GM23248 (cell line): ENCODE measurements around the gene WNT5B.

Source experiments
- EZH2 ChIP-seq: fragments of 200-600 bp; sonication (generic); IDR thresholded peaks from 2 replicates; pipeline ENCODE4 v1.6.1; 2018; ENCODE audit warnings: antibody characterized with exemption, mild to moderate bottlenecking; ENCODE audit not compliant: insufficient read depth, poor library complexity, severe bottlenecking
- EZH2phosphoT487 ChIP-seq: fragments of 200-600 bp; sonication (generic); IDR thresholded peaks from 2 replicates; pipeline ENCODE4 v1.6.1; 2018; ENCODE audit warnings: antibody characterized with exemption, moderate library complexity, mild to moderate bottlenecking, low read depth; ENCODE audit not compliant: insufficient read depth

DNA sequence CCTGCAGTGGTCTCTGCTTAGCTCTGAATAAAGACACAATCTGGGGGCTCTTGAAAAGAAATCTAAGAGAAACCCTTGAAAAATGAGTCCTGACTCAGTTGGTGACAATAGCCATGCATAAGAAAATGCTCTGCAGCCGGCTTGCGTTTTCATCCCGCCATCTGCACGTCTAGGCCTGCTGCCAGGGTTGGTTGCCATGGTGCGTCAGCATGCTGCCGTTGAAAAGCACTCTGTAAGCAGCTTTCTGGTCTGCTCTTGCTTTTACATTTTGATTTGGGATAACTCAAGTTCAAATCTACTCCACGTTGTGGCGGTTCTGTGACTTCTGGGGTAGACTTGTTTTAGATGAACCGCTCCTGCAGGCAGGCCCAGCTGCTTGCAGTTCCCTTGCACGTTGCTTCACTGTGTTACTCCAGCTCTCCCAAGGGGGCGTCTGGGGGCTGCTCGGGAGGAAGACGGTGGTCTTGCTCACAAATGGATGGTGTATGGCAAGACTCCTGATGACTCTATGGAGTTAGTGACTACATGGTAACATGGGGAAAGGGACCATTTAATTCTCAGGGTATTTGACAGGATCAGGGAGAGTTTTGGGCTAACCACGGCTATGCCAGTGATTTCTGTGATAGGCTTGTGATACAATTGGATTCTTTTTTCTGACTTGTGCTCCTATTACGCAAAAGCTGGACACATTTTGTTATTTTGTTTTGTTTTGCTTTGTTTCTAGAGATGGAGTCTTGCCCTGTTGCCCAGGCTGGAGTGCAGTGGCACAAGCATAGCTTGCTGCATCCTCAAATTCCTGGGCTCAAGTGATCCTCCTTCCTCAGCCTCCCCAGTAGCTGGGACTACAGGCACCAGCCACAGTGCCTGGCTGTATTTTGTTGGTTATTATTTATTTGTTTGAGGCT lies 15.8 kb downstream of the WNT5B start:
- TF ChIP-seq EZH2 (no peak), EZH2phosphoT487 (no peak)
